A673 (cell line): ENCODE results near the gene OASL. TPM values are rescaled to one million over a fixed set of nuclear protein-coding genes. Genes with fewer than 3 reads are reported as not detected.
"Not testable (repeated sequence)": the region's sequence is repeated elsewhere in the genome, so short reads cannot be mapped to it uniquely, and the experiment has no call there.

ENCODE experiments used
- BruUV-seq: library from RNA; stranded (reverse); fragments of 400-500 nt; replicated peaks from 2 replicates; lab custom pipeline; 2021; lab: Mats Ljungman, UMichigan
- CTCF ChIA-PET: fragments of 300-600 bp; sonication (Branson Sonifier 250); formaldehyde crosslinking; loops from one replicate; lab custom pipeline; 2022; ENCODE audit warnings: antibody characterized with exemption; lab: Charles Lee
- POLR2A ChIA-PET: fragments of 300-600 bp; sonication (Branson Sonifier 250); formaldehyde crosslinking; loops from one replicate; lab custom pipeline; 2022; ENCODE audit warnings: antibody characterized with exemption; ENCODE audit not compliant: low non-redundant PET; lab: Charles Lee
- DNase-seq: peaks from one replicate; pipeline ENCODE4 v3.0.0-alpha.2; 2015; ENCODE audit warnings: low spot score
- H3K27ac ChIP-seq: fragments of 200-600 bp; sonication (generic); 2 replicates; pipeline ENCODE4 v1.5.1; 2016; ENCODE audit warnings: mixed run types, low read depth, mild to moderate bottlenecking, mixed read lengths, antibody characterized with exemption, low read length; ENCODE audit not compliant: poor library complexity, severe bottlenecking
- H3K27me3 ChIP-seq: fragments of 200-600 bp; sonication (generic); replicated peaks from 2 replicates; pipeline ENCODE4 v1.6.1; 2017; ENCODE audit warnings: mixed run types, low read depth, mild to moderate bottlenecking, mixed read lengths, antibody characterized with exemption, low read length; ENCODE audit not compliant: insufficient read depth, poor library complexity
- H3K36me3 ChIP-seq: fragments of 200-600 bp; sonication (generic); 2 replicates; pipeline ENCODE4 v1.6.1; 2016; ENCODE audit warnings: mixed run types, mild to moderate bottlenecking, mixed read lengths, antibody characterized with exemption, low read length; ENCODE audit not compliant: insufficient read depth, poor library complexity, severe bottlenecking
- H3K4me1 ChIP-seq: fragments of 200-600 bp; sonication (generic); 2 replicates; pipeline ENCODE4 v1.6.1; 2017; ENCODE audit warnings: mixed run types, mild to moderate bottlenecking, mixed read lengths, antibody characterized with exemption, low read length; ENCODE audit not compliant: insufficient read depth, poor library complexity, severe bottlenecking
- H3K4me3 ChIP-seq: fragments of 200-600 bp; sonication (generic); 2 replicates; pipeline ENCODE4 v1.5.1; 2016; ENCODE audit warnings: low read depth, mixed run types, mild to moderate bottlenecking, mixed read lengths, low read length; ENCODE audit not compliant: poor library complexity, severe bottlenecking
- H3K9me3 ChIP-seq: fragments of 200-600 bp; sonication (generic); 2 replicates; pipeline ENCODE4 v1.6.1; 2016; ENCODE audit warnings: mixed run types, low read depth, mild to moderate bottlenecking, mixed read lengths, antibody characterized with exemption, low read length; ENCODE audit not compliant: poor library complexity, severe bottlenecking
- EZH2 ChIP-seq: fragments of 200-600 bp; sonication (generic); IDR thresholded peaks from 2 replicates; pipeline ENCODE4 v1.6.1; 2017; ENCODE audit warnings: borderline replicate concordance, low read depth, mild to moderate bottlenecking, mixed read lengths, antibody characterized with exemption, low read length; ENCODE audit not compliant: poor library complexity, severe bottlenecking
- intact Hi-C: fragments of 100-400 bp; cut with micrococcal nuclease; formaldehyde crosslinking; loops from one replicate; pipeline ENCODE4 v1.10.0; 2022; ENCODE audit not compliant: unreplicated experiment
- total RNA-seq: library from RNA; stranded (reverse); gene quantifications from 2 replicates; pipeline ENCODE4 v1.2.3, GENCODE V29; 2021
- TF ChIP-seq, protein P1 (sequence below): fragments of 300-800, 200-600 bp; sonication (generic); conservative IDR thresholded peaks from 2 replicates; pipeline ENCODE4 v1.5.1; 2017; ENCODE audit warnings: low read depth, mild to moderate bottlenecking, antibody characterized with exemption, low read length, moderate library complexity, mixed read lengths

Gene OASL
- total RNA-seq, 1 experiment from 2014 or later: 0.73 TPM

DNA sequence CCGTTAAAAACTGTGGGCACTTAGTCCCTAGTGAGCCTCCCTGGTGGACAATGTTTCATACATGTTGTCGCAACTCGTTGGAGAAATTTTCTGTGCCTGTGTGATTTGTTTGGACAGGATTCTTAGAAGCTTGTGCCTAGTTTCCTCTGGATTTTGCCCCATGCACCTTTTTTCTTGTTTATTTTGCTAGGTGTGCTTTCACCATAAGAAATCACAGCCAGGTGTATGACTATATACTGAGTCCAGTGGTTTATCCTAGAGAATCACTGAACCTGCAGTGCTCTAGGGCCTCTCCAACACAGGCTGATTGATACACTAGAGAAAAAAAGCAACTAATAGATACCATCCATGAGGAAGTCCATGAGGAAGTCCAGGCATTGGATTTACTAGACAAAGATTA is 33.1 kb upstream of the OASL start:
- CTCF ChIA-PET: no interaction called here
- DNase-seq: no peak
- TF ChIP-seq, protein P1, sequence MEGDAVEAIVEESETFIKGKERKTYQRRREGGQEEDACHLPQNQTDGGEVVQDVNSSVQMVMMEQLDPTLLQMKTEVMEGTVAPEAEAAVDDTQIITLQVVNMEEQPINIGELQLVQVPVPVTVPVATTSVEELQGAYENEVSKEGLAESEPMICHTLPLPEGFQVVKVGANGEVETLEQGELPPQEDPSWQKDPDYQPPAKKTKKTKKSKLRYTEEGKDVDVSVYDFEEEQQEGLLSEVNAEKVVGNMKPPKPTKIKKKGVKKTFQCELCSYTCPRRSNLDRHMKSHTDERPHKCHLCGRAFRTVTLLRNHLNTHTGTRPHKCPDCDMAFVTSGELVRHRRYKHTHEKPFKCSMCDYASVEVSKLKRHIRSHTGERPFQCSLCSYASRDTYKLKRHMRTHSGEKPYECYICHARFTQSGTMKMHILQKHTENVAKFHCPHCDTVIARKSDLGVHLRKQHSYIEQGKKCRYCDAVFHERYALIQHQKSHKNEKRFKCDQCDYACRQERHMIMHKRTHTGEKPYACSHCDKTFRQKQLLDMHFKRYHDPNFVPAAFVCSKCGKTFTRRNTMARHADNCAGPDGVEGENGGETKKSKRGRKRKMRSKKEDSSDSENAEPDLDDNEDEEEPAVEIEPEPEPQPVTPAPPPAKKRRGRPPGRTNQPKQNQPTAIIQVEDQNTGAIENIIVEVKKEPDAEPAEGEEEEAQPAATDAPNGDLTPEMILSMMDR: no peak
- no peak for TF ChIP-seq EZH2
- Histone ChIP-seq H3K27me3 (no peaks in the 10 kb centered on the region), H3K36me3 (no peaks in the 10 kb centered on the region), H3K27ac (no peak overlapping the region), H3K4me3 (no peak overlapping the region), H3K9me3 (peaks cover 18% of the 10 kb centered on the region), H3K4me1 (no peaks in the 10 kb centered on the region)
- BruUV-seq: no TSS peak
- POLR2A ChIA-PET: no interaction called here
- intact Hi-C loops: no loop called here

DNA sequence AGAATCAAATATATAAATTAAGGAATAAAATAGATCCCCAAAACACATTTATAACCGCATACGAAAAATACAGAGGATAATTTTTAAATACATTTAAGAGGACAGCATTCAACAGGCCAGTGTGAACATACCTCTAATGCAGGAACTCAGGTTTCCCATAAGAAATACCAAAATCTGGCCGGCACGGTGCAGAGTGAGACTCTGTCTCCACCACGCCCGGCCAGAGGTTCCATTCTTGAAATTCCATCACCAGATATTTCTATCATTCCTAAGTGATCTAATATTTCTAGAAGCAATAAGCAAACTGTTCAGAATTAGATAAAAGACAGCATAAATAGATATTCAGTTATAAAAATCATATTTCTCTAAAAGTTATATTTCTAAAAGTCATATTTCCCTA is 30.2 kb upstream of the OASL start:
- H3K27me3 ChIP-seq: no peaks in the 10 kb centered on the region
- no peaks in the 10 kb centered on the region for H3K4me1 ChIP-seq
- ChIA-PET POLR2A (no interaction called here), CTCF (no interaction called here)
- no TSS peak for BruUV-seq
- H3K36me3 ChIP-seq: no peaks in the 10 kb centered on the region
- H3K27ac ChIP-seq: no peak overlapping the region
- intact Hi-C loops: no loop called here
- peaks cover 18% of the 10 kb centered on the region for H3K9me3 ChIP-seq
- H3K4me3 ChIP-seq: no peak overlapping the region
- TF ChIP-seq, protein P1: no peak
- TF ChIP-seq EZH2: no peak
- DNase-seq: no peak

DNA sequence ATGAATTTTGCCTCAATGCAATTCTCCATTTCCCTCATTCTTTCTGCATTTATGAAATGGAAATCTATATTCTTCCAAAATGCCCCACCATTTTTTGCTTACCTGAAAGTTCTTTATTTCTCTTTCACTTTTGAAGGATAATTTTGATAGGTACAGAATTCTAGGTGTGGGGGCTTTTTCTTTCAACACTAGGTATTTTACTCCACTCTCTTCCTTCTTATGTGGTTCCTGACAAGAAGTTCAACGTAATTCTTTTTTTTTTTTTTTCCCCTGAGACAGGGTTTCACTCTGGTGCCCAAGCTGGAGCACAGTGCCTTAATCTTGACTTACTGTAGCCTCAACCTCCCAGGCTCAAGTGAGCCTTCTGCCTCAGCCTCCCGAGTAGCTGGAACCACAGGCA is 26.3 kb upstream of the OASL start:
- H3K4me1 ChIP-seq: no peaks in the 10 kb centered on the region
- no peak for DNase-seq
- CTCF ChIA-PET: interaction anchor here (0.5 to 0.7 kb wide), 2 partner anchors 13 to 352 kb away, joined by 3 to 4 read pairs; no protein-coding TSS in a partner anchor

DNA sequence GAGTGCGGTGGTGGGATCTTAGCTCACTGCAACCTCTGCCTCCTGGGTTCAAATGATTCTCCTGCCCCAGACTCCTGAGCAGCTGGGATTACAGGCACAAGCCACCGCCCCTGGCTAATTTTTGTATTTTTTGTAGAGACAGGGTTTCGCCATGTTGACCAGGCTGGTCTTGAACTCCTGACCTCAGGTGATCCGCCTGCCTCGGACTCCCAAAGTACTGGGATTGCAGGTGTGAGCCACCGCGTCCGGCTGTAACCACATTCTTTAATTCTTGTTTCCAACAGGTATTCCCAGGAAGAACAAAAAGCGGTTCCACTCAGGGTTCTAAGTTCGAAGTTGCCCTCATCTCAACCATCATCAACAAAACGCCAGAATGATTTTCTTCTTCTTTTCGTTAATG is 25.5 kb upstream of the OASL start:
- POLR2A ChIA-PET: not testable (repeated sequence)
- CTCF ChIA-PET: interaction anchor here (0.7 kb wide), 1 partner anchor 351 kb away, joined by 3 read pairs; no protein-coding TSS in a partner anchor

More for the DNA sequence above, 26.3 kb upstream of the OASL start:
- Histone ChIP-seq H3K4me3 (no peak overlapping the region), H3K9me3 (no peaks in the 10 kb centered on the region), H3K36me3 (no peaks in the 10 kb centered on the region), H3K27ac (no peak overlapping the region), H3K27me3 (no peaks in the 10 kb centered on the region)
- no peak for TF ChIP-seq EZH2
- TF ChIP-seq, protein P1: no peak
- no TSS peak for BruUV-seq
- POLR2A ChIA-PET: no interaction called here
- intact Hi-C loops: no loop called here

More for the DNA sequence above, 25.5 kb upstream of the OASL start:
- not testable (repeated sequence) for H3K27ac ChIP-seq, H3K4me1 ChIP-seq, H3K36me3 ChIP-seq, BruUV-seq, H3K27me3 ChIP-seq, H3K9me3 ChIP-seq, DNase-seq, H3K4me3 ChIP-seq
- intact Hi-C loops: loop anchor here (5.0 kb wide), 1 partner anchor 378 kb away; no protein-coding TSS in a partner anchor
